OCI-LY1 (cell line): ENCODE results near the gene MRPL43.

Experiments used
- EZH2 ChIP-seq: fragments of 200-600 bp; sonication (generic), shearing (Covaris generic); IDR thresholded peaks from 2 replicates; pipeline ENCODE4 v1.8.0; 2017; ENCODE audit warnings: borderline replicate concordance, mixed run types, mild to moderate bottlenecking, antibody characterized with exemption, low read length, moderate library complexity, mixed read lengths
- TF ChIP-seq, protein P1 (sequence below): fragments of 200-600 bp; sonication (generic), shearing (Covaris generic); IDR thresholded peaks from 2 replicates; pipeline ENCODE4 v1.5.1; 2017; ENCODE audit warnings: mild to moderate bottlenecking, antibody characterized with exemption, low read length, moderate library complexity, mixed read lengths

DNA sequence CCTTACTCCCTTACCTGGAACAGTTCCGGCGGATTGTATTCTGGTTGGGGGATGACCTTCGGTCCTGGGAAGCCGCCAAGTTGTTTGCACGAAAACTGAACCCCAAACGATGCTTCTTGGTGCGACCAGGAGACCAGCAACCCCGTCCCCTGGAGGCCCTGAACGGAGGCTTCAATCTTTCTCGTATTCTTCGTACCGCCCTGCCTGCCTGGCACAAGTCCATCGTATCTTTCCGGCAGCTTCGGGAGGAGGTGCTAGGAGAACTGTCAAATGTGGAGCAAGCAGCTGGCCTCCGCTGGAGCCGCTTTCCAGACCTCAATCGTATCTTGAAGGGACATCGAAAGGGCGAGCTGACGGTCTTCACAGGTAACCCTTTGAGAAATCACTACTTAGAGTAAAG is 1.8 kb upstream of the MRPL43 start:
- TF ChIP-seq EZH2: no peak
- TF ChIP-seq, protein P1, sequence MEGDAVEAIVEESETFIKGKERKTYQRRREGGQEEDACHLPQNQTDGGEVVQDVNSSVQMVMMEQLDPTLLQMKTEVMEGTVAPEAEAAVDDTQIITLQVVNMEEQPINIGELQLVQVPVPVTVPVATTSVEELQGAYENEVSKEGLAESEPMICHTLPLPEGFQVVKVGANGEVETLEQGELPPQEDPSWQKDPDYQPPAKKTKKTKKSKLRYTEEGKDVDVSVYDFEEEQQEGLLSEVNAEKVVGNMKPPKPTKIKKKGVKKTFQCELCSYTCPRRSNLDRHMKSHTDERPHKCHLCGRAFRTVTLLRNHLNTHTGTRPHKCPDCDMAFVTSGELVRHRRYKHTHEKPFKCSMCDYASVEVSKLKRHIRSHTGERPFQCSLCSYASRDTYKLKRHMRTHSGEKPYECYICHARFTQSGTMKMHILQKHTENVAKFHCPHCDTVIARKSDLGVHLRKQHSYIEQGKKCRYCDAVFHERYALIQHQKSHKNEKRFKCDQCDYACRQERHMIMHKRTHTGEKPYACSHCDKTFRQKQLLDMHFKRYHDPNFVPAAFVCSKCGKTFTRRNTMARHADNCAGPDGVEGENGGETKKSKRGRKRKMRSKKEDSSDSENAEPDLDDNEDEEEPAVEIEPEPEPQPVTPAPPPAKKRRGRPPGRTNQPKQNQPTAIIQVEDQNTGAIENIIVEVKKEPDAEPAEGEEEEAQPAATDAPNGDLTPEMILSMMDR: no peak
